ENCODE data around the gene TNS3. TPM values are rescaled to one million over a fixed set of nuclear protein-coding genes. Genes with fewer than 3 reads are reported as not detected.

TNS3 gene
- polyA plus RNA-seq, 3 donors: 92.4 to 94.7 (median 93.7) TPM

- no peak for DNase-seq
Measured at GRCh38 chr7:47236480-47237129, 345.3 kb downstream of the TNS3 start.

GRCh38 chr7:47233996-47234395 is 347.9 kb downstream of the TNS3 start:
- DNase-seq: no peak

- DNase-seq: no peak
Measured at GRCh38 chr7:47232751-47233412, 349.0 kb downstream of the TNS3 start.

GRCh38 chr7:47231627-47232026 is 350.3 kb downstream of the TNS3 start:
- no peak for DNase-seq

GRCh38 chr7:47231032-47231431 is 350.9 kb downstream of the TNS3 start:
- no peak for DNase-seq

- no peak for DNase-seq
Measured at GRCh38 chr7:47228386-47229014, 353.4 kb downstream of the TNS3 start.

GRCh38 chr7:47227762-47228177 is 354.1 kb downstream of the TNS3 start:
- no peak for DNase-seq

GRCh38 chr7:47226696-47227095 is 355.2 kb downstream of the TNS3 start:
- no peak for DNase-seq

GRCh38 chr7:47225387-47226131 is 356.4 kb downstream of the TNS3 start:
- DNase-seq: no peak

Measured in renal pelvis (tissue), 4 donors.